Retinal pigment epithelial cell (primary cell): Measurements from ENCODE around the gene GLYATL3.
"Not testable (repeated sequence)": the region's sequence is repeated elsewhere in the genome, so short reads cannot be mapped to it uniquely, and the experiment has no call there.

Experiments used
- DNase-seq: peaks from one replicate; pipeline ENCODE4 v3.0.0-alpha.2; 2010; ENCODE audit warnings: low read depth
- H3K4me3 ChIP-seq: 2 replicates; pipeline ENCODE4 v1.5.1; 2011; ENCODE audit warnings: mild to moderate bottlenecking, low read length, control low read depth, moderate library complexity
- CTCF ChIP-seq: conservative IDR thresholded peaks from 2 replicates; pipeline ENCODE4 v1.5.1; 2011; ENCODE audit warnings: low read depth, low read length, control low read depth, inconsistent platforms

Gene GLYATL3

DNA sequence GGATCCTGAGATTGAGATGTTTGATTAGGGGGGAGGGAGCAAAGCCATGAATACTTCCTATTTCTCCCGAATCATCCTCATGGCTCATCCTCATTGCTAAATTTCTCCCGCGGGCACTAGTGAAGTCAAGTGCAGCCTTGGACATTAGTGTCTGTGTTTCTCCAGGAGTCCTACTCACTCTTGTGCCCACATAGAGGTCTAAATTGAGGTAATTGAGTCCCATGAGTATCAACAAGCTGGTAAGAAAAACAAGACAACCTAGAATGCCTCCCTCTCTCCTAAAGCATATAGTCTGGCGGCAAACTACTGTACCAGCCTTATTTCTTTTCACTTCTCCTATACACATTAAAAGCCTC is 36.1 kb upstream of the GLYATL3 start:
- no peak for TF ChIP-seq CTCF
- H3K4me3 ChIP-seq, result peak overlapping the region; percentile 98
- no peak for DNase-seq

DNA sequence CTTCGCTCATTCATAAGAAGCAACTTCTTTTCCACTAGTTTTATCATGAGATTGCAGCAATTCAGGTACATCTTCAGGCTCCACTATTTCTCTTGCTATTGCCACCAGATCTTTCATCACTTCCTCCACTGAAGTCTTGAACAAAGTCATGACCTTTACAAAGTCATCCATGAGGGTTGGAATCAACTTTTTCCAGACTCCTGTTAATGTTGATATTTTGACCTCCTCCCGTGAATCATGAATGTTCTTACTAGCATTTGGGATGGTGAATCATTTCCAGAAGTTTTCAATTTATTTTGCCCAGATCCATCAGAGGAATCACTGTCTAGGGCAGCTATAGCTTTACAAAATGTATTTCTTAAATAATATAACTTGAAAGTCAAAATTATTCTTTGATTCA is 35.0 kb upstream of the GLYATL3 start:
- TF ChIP-seq CTCF, result no peak
- no peak for DNase-seq
- no peak overlapping the region for H3K4me3 ChIP-seq

DNA sequence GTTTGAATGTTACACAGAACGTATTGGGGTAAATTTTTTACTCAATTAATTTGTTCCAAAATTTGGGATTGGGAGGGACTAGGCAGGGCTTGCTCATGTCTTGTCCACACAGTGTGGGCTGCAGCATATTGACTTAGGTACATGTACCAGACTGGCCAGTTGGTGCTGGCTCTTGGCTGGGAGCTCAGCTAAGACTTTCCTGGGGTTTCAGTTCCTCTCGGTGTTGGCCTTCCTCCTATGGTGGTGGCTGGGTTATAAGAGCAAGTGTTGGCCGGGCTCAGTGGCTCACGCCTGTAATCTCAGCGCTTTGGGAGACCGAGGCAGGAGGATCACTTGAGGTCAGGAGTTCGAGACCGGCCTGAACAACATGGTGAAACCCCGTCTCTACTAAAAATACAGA is 31.7 kb upstream of the GLYATL3 start:
- no peak for TF ChIP-seq CTCF
- no peak for DNase-seq
- no peak overlapping the region for H3K4me3 ChIP-seq

GRCh38 chr6:49476564-49476963 is 23.2 kb upstream of the GLYATL3 start:
- not testable (repeated sequence) for DNase-seq, H3K4me3 ChIP-seq

DNA sequence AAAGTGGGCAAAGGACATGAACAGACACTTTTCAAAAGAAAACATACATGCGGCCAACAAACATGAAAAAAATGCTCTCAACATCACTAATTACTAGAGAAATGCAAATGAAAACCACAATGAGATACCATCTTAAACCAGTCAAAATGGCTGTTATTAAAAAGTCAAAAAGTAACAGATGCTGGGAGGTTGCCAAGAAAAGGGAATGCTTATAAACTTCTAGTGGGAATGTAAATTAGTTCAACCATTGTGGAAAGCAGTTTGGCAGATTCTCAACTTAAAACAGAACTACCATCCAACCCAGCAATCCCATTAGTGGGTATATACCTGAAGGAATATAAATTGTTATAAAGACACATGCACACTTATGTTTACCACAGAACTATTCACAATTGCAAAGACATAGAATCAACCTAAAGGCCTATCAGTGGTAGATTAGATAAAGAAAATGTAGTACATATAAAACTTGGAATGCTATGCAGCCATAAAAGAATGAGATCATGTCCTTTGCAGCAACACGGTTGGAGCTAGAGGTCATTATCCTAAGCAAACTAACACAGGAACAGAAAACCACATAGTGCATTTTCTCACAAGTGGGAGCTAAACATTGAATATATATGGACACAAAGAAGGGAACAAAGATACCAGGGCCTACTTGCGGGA is 20.3 kb upstream of the GLYATL3 start:
- no peak overlapping the region for H3K4me3 ChIP-seq
- TF ChIP-seq CTCF, result no peak
- DNase-seq, result no peak

- not testable (repeated sequence) for DNase-seq
These were observed 17.9 kb upstream of the GLYATL3 start for GRCh38 chr6:49481846-49482245.

GRCh38 chr6:49483380-49483779 is 16.3 kb upstream of the GLYATL3 start:
- not testable (repeated sequence) for H3K4me3 ChIP-seq, DNase-seq

More at GRCh38 chr6:49481846-49482245, 17.9 kb upstream of the GLYATL3 start:
- H3K4me3 ChIP-seq, result not testable (repeated sequence)

DNA sequence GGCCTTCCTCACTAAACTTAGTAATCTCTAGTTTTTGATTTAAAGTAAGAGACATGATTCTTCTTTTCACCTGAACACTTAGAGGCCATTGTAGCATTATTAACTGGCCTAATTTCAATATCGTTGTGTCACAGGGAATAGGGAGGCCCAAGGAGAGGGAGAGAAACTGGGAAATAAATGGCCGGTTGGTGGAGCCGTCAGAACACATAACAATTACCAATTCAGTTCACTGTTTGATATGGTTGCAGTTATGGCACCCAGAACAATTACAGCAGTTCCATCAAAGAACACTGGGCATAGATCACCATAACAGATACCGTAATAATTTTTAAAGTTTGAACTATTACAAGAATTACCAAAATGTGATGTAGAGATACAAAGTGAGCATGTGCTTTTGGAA is 9.1 kb upstream of the GLYATL3 start:
- no peak overlapping the region for H3K4me3 ChIP-seq
- no peak for TF ChIP-seq CTCF
- no peak for DNase-seq

GRCh38 chr6:49497304-49497703 is 2.4 kb upstream of the GLYATL3 start:
- no peak for TF ChIP-seq CTCF
- no peak for DNase-seq
- H3K4me3 ChIP-seq, result no peak overlapping the region
